HEK293 (cell line): ENCODE measurements around the gene DCLK1.

Experiments
- ATF2 ChIP-seq: fragments of 450-650 bp; formaldehyde crosslinking; IDR thresholded peaks from 2 replicates; pipeline ENCODE4 v1.5.1; 2016; ENCODE audit warnings: missing biosample characterization, missing genetic modification characterization, low read depth
- CTCF ChIP-seq: fragments of 450-650 bp; formaldehyde crosslinking; IDR thresholded peaks from 2 replicates; pipeline ENCODE4 v1.5.1; 2016; ENCODE audit warnings: missing biosample characterization, missing genetic modification characterization
- TCF7L2 ChIP-seq: IDR thresholded peaks from 2 replicates; pipeline ENCODE4 v1.6.1; 2011; ENCODE audit warnings: low read depth, mild to moderate bottlenecking, inconsistent platforms, low read length, moderate library complexity, borderline replicate concordance
- ZBTB8A ChIP-seq: fragments of 450-650 bp; formaldehyde crosslinking; IDR thresholded peaks from 2 replicates; pipeline ENCODE4 v1.5.1; 2016; ENCODE audit warnings: missing biosample characterization, missing genetic modification characterization
- ZNF169 ChIP-seq: fragments of 450-650 bp; formaldehyde crosslinking; IDR thresholded peaks from 2 replicates; pipeline ENCODE4 v1.5.1; 2016; ENCODE audit warnings: missing biosample characterization, missing genetic modification characterization
- ZNF174 ChIP-seq: fragments of 450-650 bp; formaldehyde crosslinking; IDR thresholded peaks from 2 replicates; pipeline ENCODE4 v1.5.0; 2017; ENCODE audit warnings: missing biosample characterization, mild to moderate bottlenecking, missing genetic modification characterization
- ZNF202 ChIP-seq: fragments of 450-650 bp; formaldehyde crosslinking; IDR thresholded peaks from 2 replicates; pipeline ENCODE4 v1.5.1; 2016; ENCODE audit warnings: missing biosample characterization, missing genetic modification characterization, borderline replicate concordance
- ZNF362 ChIP-seq: fragments of 450-650 bp; formaldehyde crosslinking; IDR thresholded peaks from 2 replicates; pipeline ENCODE4 v1.5.1; 2016; ENCODE audit warnings: missing biosample characterization, missing genetic modification characterization
- ZNF639 ChIP-seq: fragments of 450-650 bp; formaldehyde crosslinking; IDR thresholded peaks from 2 replicates; pipeline ENCODE4 v1.5.1; 2016; ENCODE audit warnings: missing biosample characterization, missing genetic modification characterization
- ZNF747 ChIP-seq: fragments of 450-650 bp; formaldehyde crosslinking; IDR thresholded peaks from 2 replicates; pipeline ENCODE4 v1.5.1; 2016; ENCODE audit warnings: missing biosample characterization, missing genetic modification characterization
- TF ChIP-seq, protein P1 (sequence below): fragments of 450-650 bp; formaldehyde crosslinking; IDR thresholded peaks from 2 replicates; pipeline ENCODE4 v1.5.1; 2016; ENCODE audit warnings: missing biosample characterization, missing genetic modification characterization

GRCh38 chr13:35920816-35921215, 210.4 kb downstream of the DCLK1 start:
- TF ChIP-seq ATF2 (tag by site-specific recombination), result no peak
- TF ChIP-seq ZNF362 (tag by site-specific recombination), result no peak
- no peak for TF ChIP-seq ZNF747 (tag by site-specific recombination)
- TF ChIP-seq CTCF (tag by site-specific recombination), result no peak
- no peak for TF ChIP-seq TCF7L2
- no peak for TF ChIP-seq ZNF639 (tag by site-specific recombination)
- TF ChIP-seq, protein P1, sequence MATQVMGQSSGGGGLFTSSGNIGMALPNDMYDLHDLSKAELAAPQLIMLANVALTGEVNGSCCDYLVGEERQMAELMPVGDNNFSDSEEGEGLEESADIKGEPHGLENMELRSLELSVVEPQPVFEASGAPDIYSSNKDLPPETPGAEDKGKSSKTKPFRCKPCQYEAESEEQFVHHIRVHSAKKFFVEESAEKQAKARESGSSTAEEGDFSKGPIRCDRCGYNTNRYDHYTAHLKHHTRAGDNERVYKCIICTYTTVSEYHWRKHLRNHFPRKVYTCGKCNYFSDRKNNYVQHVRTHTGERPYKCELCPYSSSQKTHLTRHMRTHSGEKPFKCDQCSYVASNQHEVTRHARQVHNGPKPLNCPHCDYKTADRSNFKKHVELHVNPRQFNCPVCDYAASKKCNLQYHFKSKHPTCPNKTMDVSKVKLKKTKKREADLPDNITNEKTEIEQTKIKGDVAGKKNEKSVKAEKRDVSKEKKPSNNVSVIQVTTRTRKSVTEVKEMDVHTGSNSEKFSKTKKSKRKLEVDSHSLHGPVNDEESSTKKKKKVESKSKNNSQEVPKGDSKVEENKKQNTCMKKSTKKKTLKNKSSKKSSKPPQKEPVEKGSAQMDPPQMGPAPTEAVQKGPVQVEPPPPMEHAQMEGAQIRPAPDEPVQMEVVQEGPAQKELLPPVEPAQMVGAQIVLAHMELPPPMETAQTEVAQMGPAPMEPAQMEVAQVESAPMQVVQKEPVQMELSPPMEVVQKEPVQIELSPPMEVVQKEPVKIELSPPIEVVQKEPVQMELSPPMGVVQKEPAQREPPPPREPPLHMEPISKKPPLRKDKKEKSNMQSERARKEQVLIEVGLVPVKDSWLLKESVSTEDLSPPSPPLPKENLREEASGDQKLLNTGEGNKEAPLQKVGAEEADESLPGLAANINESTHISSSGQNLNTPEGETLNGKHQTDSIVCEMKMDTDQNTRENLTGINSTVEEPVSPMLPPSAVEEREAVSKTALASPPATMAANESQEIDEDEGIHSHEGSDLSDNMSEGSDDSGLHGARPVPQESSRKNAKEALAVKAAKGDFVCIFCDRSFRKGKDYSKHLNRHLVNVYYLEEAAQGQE (tag by site-specific recombination), result no peak
- TF ChIP-seq ZNF174 (tag by site-specific recombination), result no peak
- TF ChIP-seq ZNF202 (tag by site-specific recombination), result no peak
- no peak for TF ChIP-seq ZNF169
- no peak for TF ChIP-seq ZBTB8A (tag by site-specific recombination)
